Stomach smooth muscle (tissue), 2 donors: ENCODE data around the gene PTGES2.

Experiments
- H3K27ac ChIP-seq: one replicate; pipeline ENCODE4 v1.7.0; 2013; ENCODE audit warnings: mild to moderate bottlenecking, low read length, inconsistent platforms
- H3K27me3 ChIP-seq, 2 donors: one replicate each; pipeline ENCODE4 v1.7.0; 2013; ENCODE audit warnings: low read length in 2 of 2; ENCODE audit not compliant: insufficient read depth in 2 of 2, control insufficient read depth in 1 of 2
- H3K36me3 ChIP-seq, 2 donors: one replicate each; pipeline ENCODE4 v1.7.0; 2013; ENCODE audit warnings: low read length in 2 of 2; ENCODE audit not compliant: control insufficient read depth in 2 of 2, insufficient read depth in 2 of 2
- H3K4me1 ChIP-seq: one replicate; pipeline ENCODE4 v1.7.0; 2013; ENCODE audit warnings: low read length; ENCODE audit not compliant: control insufficient read depth, insufficient read depth
- H3K4me3 ChIP-seq, 2 donors: one replicate each; pipeline ENCODE4 v1.7.0; 2013; ENCODE audit warnings: low read length in 2 of 2
- H3K9ac ChIP-seq, 2 donors: one replicate each; pipeline ENCODE4 v1.7.0; 2013; ENCODE audit warnings: low read length in 2 of 2, mild to moderate bottlenecking in 1 of 2
- H3K9me3 ChIP-seq, 2 donors: one replicate each; pipeline ENCODE4 v1.7.0; 2013; ENCODE audit warnings: low read length in 2 of 2; ENCODE audit not compliant: control insufficient read depth in 2 of 2
- donor health status: healthy.
- donor health status: Pancreatic carcinoma.

The PTGES2 gene

GRCh38 chr9:128099932-128100491, 27.5 kb downstream of the PTGES2 start:
- peak overlapping the region; percentile 95 for H3K27ac ChIP-seq
- peak overlapping the region; percentile 29 to 85 for H3K9ac ChIP-seq
- peaks cover 46% of the 10 kb centered on the region for H3K4me1 ChIP-seq
- H3K4me3 ChIP-seq: peak overlapping the region; percentile 80 to 82
- no peaks in the 10 kb centered on the region for H3K9me3 ChIP-seq
- peaks cover 31 to 32% of the 10 kb centered on the region in 2 donors for H3K36me3 ChIP-seq
- H3K27me3 ChIP-seq: no peaks in the 10 kb centered on the region

- no peaks in the 10 kb centered on the region for H3K27me3 ChIP-seq
- peak overlapping the region; percentile 95 for H3K27ac ChIP-seq
- H3K9me3 ChIP-seq: no peaks in the 10 kb centered on the region
- H3K36me3 ChIP-seq: peaks cover 30 to 31% of the 10 kb centered on the region in 2 donors
- peak overlapping the region; percentile 83 to 85 for H3K9ac ChIP-seq
- peak overlapping the region; percentile 80 to 82 for H3K4me3 ChIP-seq
- peaks cover 52% of the 10 kb centered on the region for H3K4me1 ChIP-seq
Observed at GRCh38 chr9:128099231-128099931, 28.1 kb downstream of the PTGES2 start.

GRCh38 chr9:128098297-128099230, 29.0 kb downstream of the PTGES2 start:
- Histone ChIP-seq H3K27ac (peak overlapping the region; percentile 95), H3K4me1 (peaks cover 54% of the 10 kb centered on the region), H3K9ac (peak overlapping the region; percentile 83 to 85), H3K9me3 (no peaks in the 10 kb centered on the region), H3K27me3 (no peaks in the 10 kb centered on the region), H3K36me3 (peaks cover 22 to 24% of the 10 kb centered on the region in 2 donors), H3K4me3 (peak overlapping the region; percentile 80 to 82)

GRCh38 chr9:128097543-128098296, 29.8 kb downstream of the PTGES2 start:
- Histone ChIP-seq H3K4me3 (peak overlapping the region; percentile 80 to 82), H3K4me1 (peaks cover 62% of the 10 kb centered on the region), H3K9me3 (no peaks in the 10 kb centered on the region), H3K36me3 (peaks cover 14 to 19% of the 10 kb centered on the region in 2 donors), H3K9ac (peak overlapping the region; percentile 83 to 85), H3K27me3 (no peaks in the 10 kb centered on the region), H3K27ac (peak overlapping the region; percentile 95)

GRCh38 chr9:128096616-128097536, 30.7 kb downstream of the PTGES2 start:
- Histone ChIP-seq H3K9ac (no peak overlapping the region), H3K9me3 (no peaks in the 10 kb centered on the region), H3K27me3 (no peaks in the 10 kb centered on the region), H3K4me1 (peaks cover 67% of the 10 kb centered on the region), H3K4me3 (no peak overlapping the region), H3K36me3 (peaks cover 7 to 10% of the 10 kb centered on the region in 2 donors), H3K27ac (peak overlapping the region; percentile 95)

GRCh38 chr9:128094950-128095544, 32.5 kb downstream of the PTGES2 start:
- Histone ChIP-seq H3K9me3 (no peaks in the 10 kb centered on the region), H3K9ac (peak overlapping the region; percentile 74), H3K27ac (peak overlapping the region; percentile 94), H3K36me3 (no peaks in the 10 kb centered on the region), H3K4me3 (peak overlapping the region; percentile 30 to 54), H3K4me1 (peaks cover 67% of the 10 kb centered on the region), H3K27me3 (no peaks in the 10 kb centered on the region)

GRCh38 chr9:128094166-128094949, 33.2 kb downstream of the PTGES2 start:
- Histone ChIP-seq H3K4me1 (peaks cover 60% of the 10 kb centered on the region), H3K9ac (peak overlapping the region; percentile 74), H3K36me3 (no peaks in the 10 kb centered on the region), H3K9me3 (no peaks in the 10 kb centered on the region), H3K27me3 (no peaks in the 10 kb centered on the region), H3K27ac (peak overlapping the region; percentile 94), H3K4me3 (peak overlapping the region; percentile 30 to 54)

GRCh38 chr9:128093011-128093410, 34.5 kb downstream of the PTGES2 start:
- Histone ChIP-seq H3K9me3 (no peaks in the 10 kb centered on the region), H3K9ac (peak overlapping the region in 1 of 2 donors; percentile 41), H3K4me1 (peaks cover 47% of the 10 kb centered on the region), H3K27me3 (no peaks in the 10 kb centered on the region), H3K4me3 (no peak overlapping the region), H3K27ac (peak overlapping the region; percentile 94), H3K36me3 (no peaks in the 10 kb centered on the region)
